HG03103 (cell line): ENCODE results near the gene SMAD5.

Experiments used
- ATAC-seq: cut with Tn5 transposase; IDR thresholded peaks from one replicate; pipeline ENCODE4 v1.9.1; 2021; ENCODE audit warnings: low read depth; ENCODE audit not compliant: unreplicated experiment

The SMAD5 gene

GRCh38 chr5:136153581-136154236, 21.1 kb downstream of the SMAD5 start:
- no peak for ATAC-seq

GRCh38 chr5:136155078-136155477, 22.4 kb downstream of the SMAD5 start:
- no peak for ATAC-seq

GRCh38 chr5:136155761-136156160, 23.1 kb downstream of the SMAD5 start:
- no peak for ATAC-seq

- no peak for ATAC-seq
Observed at GRCh38 chr5:136157514-136157913, 24.9 kb downstream of the SMAD5 start.

GRCh38 chr5:136159457-136159856, 26.8 kb downstream of the SMAD5 start:
- ATAC-seq, result no peak

- no peak for ATAC-seq
Observed at GRCh38 chr5:136162008-136162407, 29.4 kb downstream of the SMAD5 start.

- ATAC-seq, result no peak
Observed at GRCh38 chr5:136164226-136164625, 31.6 kb downstream of the SMAD5 start.

- ATAC-seq, result peak; percentile 69
Observed at GRCh38 chr5:136166909-136167308, 34.3 kb downstream of the SMAD5 start.

- no peak for ATAC-seq
Observed at GRCh38 chr5:136169218-136169617, 36.6 kb downstream of the SMAD5 start.

- peak; percentile 83 for ATAC-seq
Observed at GRCh38 chr5:136174021-136174659, 41.5 kb downstream of the SMAD5 start.

GRCh38 chr5:136182618-136183017, 50.0 kb downstream of the SMAD5 start:
- ATAC-seq, result no peak

GRCh38 chr5:136185974-136186665, 53.5 kb downstream of the SMAD5 start:
- ATAC-seq, result no peak

GRCh38 chr5:136186796-136187195, 54.2 kb downstream of the SMAD5 start:
- ATAC-seq, result no peak

- no peak for ATAC-seq
Observed at GRCh38 chr5:136188859-136189258, 56.2 kb downstream of the SMAD5 start.

- no peak for ATAC-seq
Observed at GRCh38 chr5:136190091-136190720, 57.6 kb downstream of the SMAD5 start.

- ATAC-seq, result no peak
Observed at GRCh38 chr5:136190904-136191303, 58.3 kb downstream of the SMAD5 start.

GRCh38 chr5:136191304-136192014, 58.8 kb downstream of the SMAD5 start:
- no peak for ATAC-seq

GRCh38 chr5:136192015-136192525, 59.4 kb downstream of the SMAD5 start:
- no peak for ATAC-seq

GRCh38 chr5:136192526-136193321, 60.1 kb downstream of the SMAD5 start, which contains the start of gene SMIM32:
Gene SMIM32 (minus strand): TSS chr5:136193162. CDS start chr5:136192524, 638 bp downstream.
- no peak for ATAC-seq
